Nephron progenitor cell (in vitro differentiated cells): ENCODE measurements around the gene SPTBN4.

Experiments used
- DNase-seq: peaks from one replicate; pipeline ENCODE4 v3.0.0; 2021
- H3K27ac Mint-ChIP-seq: 2 replicates; pipeline ENCODE4 v1.8.0; 2021; ENCODE audit warnings: mild to moderate bottlenecking, moderate library complexity, mixed read lengths
- H3K27me3 Mint-ChIP-seq: 2 replicates; pipeline ENCODE4 v1.8.0; 2021; ENCODE audit warnings: mild to moderate bottlenecking, low read depth, mixed read lengths; ENCODE audit not compliant: poor library complexity
- H3K36me3 Mint-ChIP-seq: 2 replicates; pipeline ENCODE4 v1.8.0; 2021; ENCODE audit warnings: low read depth, mixed read lengths
- H3K4me1 Mint-ChIP-seq: 2 replicates; pipeline ENCODE4 v1.8.0; 2021; ENCODE audit warnings: mixed read lengths
- H3K4me3 Mint-ChIP-seq: 2 replicates; pipeline ENCODE4 v1.8.0; 2021; ENCODE audit warnings: mild to moderate bottlenecking, moderate library complexity, mixed read lengths
- H3K9me3 Mint-ChIP-seq: 2 replicates; pipeline ENCODE4 v1.8.0; 2021; ENCODE audit warnings: mild to moderate bottlenecking, moderate library complexity, mixed read lengths
- TF ChIP-seq, protein P1 (sequence below): fragments of 200-600 bp; sonication (generic); IDR thresholded peaks from 2 replicates; pipeline ENCODE4 v1.5.0; 2021; ENCODE audit warnings: antibody characterized with exemption

SPTBN4 gene

GRCh38 chr19:40612831-40613689 is 146.3 kb downstream of the SPTBN4 start:
- peak overlapping the region; percentile 86 for H3K4me3 Mint-ChIP-seq
- DNase-seq: peak; percentile 85
- H3K27me3 Mint-ChIP-seq: peaks cover 54% of the 10 kb centered on the region
- H3K27ac Mint-ChIP-seq: no peak overlapping the region
- H3K4me1 Mint-ChIP-seq: peaks cover 58% of the 10 kb centered on the region
- H3K9me3 Mint-ChIP-seq: no peaks in the 10 kb centered on the region
- TF ChIP-seq, protein P1, sequence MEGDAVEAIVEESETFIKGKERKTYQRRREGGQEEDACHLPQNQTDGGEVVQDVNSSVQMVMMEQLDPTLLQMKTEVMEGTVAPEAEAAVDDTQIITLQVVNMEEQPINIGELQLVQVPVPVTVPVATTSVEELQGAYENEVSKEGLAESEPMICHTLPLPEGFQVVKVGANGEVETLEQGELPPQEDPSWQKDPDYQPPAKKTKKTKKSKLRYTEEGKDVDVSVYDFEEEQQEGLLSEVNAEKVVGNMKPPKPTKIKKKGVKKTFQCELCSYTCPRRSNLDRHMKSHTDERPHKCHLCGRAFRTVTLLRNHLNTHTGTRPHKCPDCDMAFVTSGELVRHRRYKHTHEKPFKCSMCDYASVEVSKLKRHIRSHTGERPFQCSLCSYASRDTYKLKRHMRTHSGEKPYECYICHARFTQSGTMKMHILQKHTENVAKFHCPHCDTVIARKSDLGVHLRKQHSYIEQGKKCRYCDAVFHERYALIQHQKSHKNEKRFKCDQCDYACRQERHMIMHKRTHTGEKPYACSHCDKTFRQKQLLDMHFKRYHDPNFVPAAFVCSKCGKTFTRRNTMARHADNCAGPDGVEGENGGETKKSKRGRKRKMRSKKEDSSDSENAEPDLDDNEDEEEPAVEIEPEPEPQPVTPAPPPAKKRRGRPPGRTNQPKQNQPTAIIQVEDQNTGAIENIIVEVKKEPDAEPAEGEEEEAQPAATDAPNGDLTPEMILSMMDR: no peak
- H3K36me3 Mint-ChIP-seq: peaks cover 19% of the 10 kb centered on the region

DNA sequence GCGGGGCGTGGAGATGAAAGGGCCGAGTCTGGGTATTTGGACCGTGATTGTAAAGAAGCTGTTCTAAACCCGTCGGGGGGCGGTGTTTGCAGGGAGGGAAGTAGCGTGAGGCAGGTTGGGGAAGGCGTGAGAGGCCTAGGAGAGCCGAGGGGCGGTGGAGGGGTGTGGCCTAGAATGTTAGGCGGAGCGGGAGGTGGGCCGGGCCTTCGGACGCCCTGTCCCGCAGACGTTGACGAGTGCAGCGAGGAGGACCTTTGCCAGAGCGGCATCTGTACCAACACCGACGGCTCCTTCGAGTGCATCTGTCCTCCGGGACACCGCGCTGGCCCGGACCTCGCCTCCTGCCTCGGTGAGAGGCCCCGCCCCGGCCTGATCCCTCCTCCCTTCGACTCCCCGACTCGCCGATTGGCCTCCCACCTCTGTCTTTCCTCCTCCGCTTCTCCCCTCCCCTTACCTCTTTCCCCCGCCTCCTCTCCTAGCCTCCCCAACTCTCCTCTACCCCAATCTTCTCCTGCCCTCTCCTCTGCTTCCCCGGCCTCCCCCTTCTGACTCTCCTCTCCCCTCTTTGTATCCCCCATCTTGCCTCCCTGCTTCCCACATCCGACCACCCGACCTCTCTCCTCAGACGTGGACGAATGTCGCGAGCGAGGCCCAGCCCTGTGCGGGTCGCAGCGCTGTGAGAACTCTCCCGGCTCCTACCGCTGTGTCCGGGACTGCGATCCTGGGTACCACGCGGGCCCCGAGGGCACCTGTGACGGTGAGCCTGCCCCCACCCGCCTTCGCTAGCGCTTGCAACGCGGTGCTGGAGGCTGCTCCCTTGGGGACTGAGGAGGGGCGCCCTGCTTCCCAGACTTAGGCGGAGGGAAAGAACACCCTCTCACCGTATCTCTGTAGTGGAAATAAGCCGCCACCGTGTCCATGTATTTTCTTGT is 147.2 kb downstream of the SPTBN4 start:
- H3K27me3 Mint-ChIP-seq: peaks cover 45% of the 10 kb centered on the region
- TF ChIP-seq, protein P1: no peak
- H3K4me3 Mint-ChIP-seq: peak overlapping the region; percentile 86
- peaks cover 24% of the 10 kb centered on the region for H3K36me3 Mint-ChIP-seq
- peaks cover 53% of the 10 kb centered on the region for H3K4me1 Mint-ChIP-seq
- H3K27ac Mint-ChIP-seq: no peak overlapping the region
- no peaks in the 10 kb centered on the region for H3K9me3 Mint-ChIP-seq
- DNase-seq: peak; percentile 81

GRCh38 chr19:40614622-40615411 is 148.0 kb downstream of the SPTBN4 start:
- Mint-ChIP-seq H3K27me3 (peaks cover 38% of the 10 kb centered on the region), H3K27ac (peak overlapping the region; percentile 75), H3K36me3 (peaks cover 33% of the 10 kb centered on the region)

DNA sequence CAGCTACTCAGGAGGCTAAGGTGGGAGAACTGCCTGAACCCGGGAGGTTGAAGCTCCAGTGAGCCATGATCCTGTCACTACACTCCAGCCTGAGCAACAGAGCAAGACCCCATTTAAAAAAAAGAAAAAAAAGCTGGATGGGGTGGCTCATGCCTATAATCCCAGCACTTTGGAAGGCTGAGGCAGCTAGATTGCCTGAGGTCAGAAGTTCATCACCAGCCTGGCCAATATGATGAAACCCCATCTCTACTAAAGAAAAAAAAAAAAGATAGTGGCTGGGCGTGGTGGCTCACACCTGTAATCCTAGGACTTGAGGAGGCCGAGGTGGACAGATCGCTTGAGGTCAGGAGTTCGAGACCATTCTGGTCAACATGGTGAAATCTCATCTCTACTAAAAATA is 149.4 kb downstream of the SPTBN4 start:
- Mint-ChIP-seq H3K27ac (no peak overlapping the region), H3K4me1 (peaks cover 34% of the 10 kb centered on the region), H3K27me3 (peaks cover 27% of the 10 kb centered on the region), H3K4me3 (no peak overlapping the region), H3K36me3 (peaks cover 39% of the 10 kb centered on the region), H3K9me3 (no peaks in the 10 kb centered on the region)
- DNase-seq: no peak
- TF ChIP-seq, protein P1: no peak

More at GRCh38 chr19:40614622-40615411, 148.0 kb downstream of the SPTBN4 start:
- peak; percentile 80 for DNase-seq
- TF ChIP-seq, protein P1: no peak
- Mint-ChIP-seq H3K4me3 (peak overlapping the region; percentile 86), H3K4me1 (peaks cover 48% of the 10 kb centered on the region), H3K9me3 (no peaks in the 10 kb centered on the region)

- peaks cover 27% of the 10 kb centered on the region for H3K27me3 Mint-ChIP-seq
- no peaks in the 10 kb centered on the region for H3K9me3 Mint-ChIP-seq
- TF ChIP-seq, protein P1: no peak
- peaks cover 33% of the 10 kb centered on the region for H3K4me1 Mint-ChIP-seq
- DNase-seq: no peak
- H3K27ac Mint-ChIP-seq: no peak overlapping the region
- no peak overlapping the region for H3K4me3 Mint-ChIP-seq
- peaks cover 47% of the 10 kb centered on the region for H3K36me3 Mint-ChIP-seq
These were observed 150.1 kb downstream of the SPTBN4 start for GRCh38 chr19:40616941-40617340.
